Large intestine (tissue), 3 donors: ENCODE data around the gene FANK1. TPM values are rescaled to one million over a fixed set of nuclear protein-coding genes. Genes with fewer than 3 reads are reported as not detected.
"Not testable (repeated sequence)": the region's sequence is repeated elsewhere in the genome, so short reads cannot be mapped to it uniquely, and the experiment has no call there.

Experiments
- DNase-seq, 2 donors: peaks; one replicate each; pipeline versions ENCODE4 v3.0.0 to v3.0.0-alpha.2; 2013
- H3K27ac ChIP-seq: one replicate; pipeline ENCODE4 v1.5.1; 2013; ENCODE audit warnings: low read length
- H3K27me3 ChIP-seq: 2 replicates; pipeline ENCODE4 v1.6.1; 2013; ENCODE audit warnings: low read length; ENCODE audit not compliant: control insufficient read depth, insufficient read depth
- H3K36me3 ChIP-seq: 2 replicates; pipeline ENCODE4 v1.6.1; 2013; ENCODE audit warnings: low read length; ENCODE audit not compliant: control insufficient read depth, insufficient read depth
- H3K4me1 ChIP-seq: one replicate; pipeline ENCODE4 v1.6.1; 2013; ENCODE audit warnings: low read length; ENCODE audit not compliant: control insufficient read depth, insufficient read depth
- H3K4me3 ChIP-seq: one replicate; pipeline ENCODE4 v1.5.1; 2013; ENCODE audit warnings: low read length
- H3K9me3 ChIP-seq: one replicate; pipeline ENCODE4 v1.6.1; 2013; ENCODE audit warnings: mild to moderate bottlenecking, low read depth, low read length, moderate library complexity; ENCODE audit not compliant: control insufficient read depth
- WGBS: methylation state at CpG from one replicate; pipeline ENCODE4 v1.1.5; 2013; ENCODE audit warnings: low lambda C conversion rate; ENCODE audit not compliant: insufficient coverage; 5-methylcytosine and 5-hydroxymethylcytosine counted together
- polyA plus RNA-seq: library from polyadenylated mRNA; unstranded; fragments of 120-200 nt; gene quantifications from one replicate; pipeline ENCODE4 v1.2.1, GENCODE V29; 2013

FANK1 gene
- polyA plus RNA-seq, 1 donor, result 5.0 TPM

- no peak overlapping the region for H3K4me3 ChIP-seq
- DNase-seq, result no peak
- no peaks in the 10 kb centered on the region for H3K27me3 ChIP-seq
- no CpG with 5 or more reads among the region's 10 CpGs for WGBS
- H3K36me3 ChIP-seq, result no peaks in the 10 kb centered on the region
- H3K4me1 ChIP-seq, result peaks cover 8% of the 10 kb centered on the region
- no peak overlapping the region for H3K27ac ChIP-seq
- H3K9me3 ChIP-seq, result no peaks in the 10 kb centered on the region
These were observed 146.5 kb downstream of the FANK1 start for GRCh38 chr10:126042906-126043305.

- H3K4me3 ChIP-seq, result no peak overlapping the region
- no peaks in the 10 kb centered on the region for H3K9me3 ChIP-seq
- DNase-seq, result no peak
- no peak overlapping the region for H3K27ac ChIP-seq
- no peaks in the 10 kb centered on the region for H3K27me3 ChIP-seq
- H3K36me3 ChIP-seq, result no peaks in the 10 kb centered on the region
- peaks cover 8% of the 10 kb centered on the region for H3K4me1 ChIP-seq
- no CpG with 5 or more reads among the region's 10 CpGs for WGBS
These were observed 147.0 kb downstream of the FANK1 start for GRCh38 chr10:126043389-126043788.

- no CpG with 5 or more reads among the region's 3 CpGs for WGBS
- Histone ChIP-seq H3K9me3 (no peaks in the 10 kb centered on the region), H3K27ac (no peak overlapping the region), H3K4me1 (peaks cover 8% of the 10 kb centered on the region), H3K36me3 (no peaks in the 10 kb centered on the region), H3K27me3 (no peaks in the 10 kb centered on the region), H3K4me3 (no peak overlapping the region)
- DNase-seq, result no peak
These were observed 149.5 kb downstream of the FANK1 start for GRCh38 chr10:126045861-126046260.

- WGBS, result no CpG with 5 or more reads among the region's 5 CpGs
These were observed 150.5 kb downstream of the FANK1 start for GRCh38 chr10:126046831-126047230.

GRCh38 chr10:126047749-126048148, 151.4 kb downstream of the FANK1 start:
- not testable (repeated sequence) for H3K4me1 ChIP-seq, H3K27me3 ChIP-seq, H3K4me3 ChIP-seq, H3K9me3 ChIP-seq, H3K27ac ChIP-seq, DNase-seq, H3K36me3 ChIP-seq
- WGBS, result no CpG with 5 or more reads among the region's 1 CpG

More at GRCh38 chr10:126046831-126047230, 150.5 kb downstream of the FANK1 start:
- Histone ChIP-seq H3K36me3 (no peaks in the 10 kb centered on the region), H3K4me1 (peaks cover 4% of the 10 kb centered on the region), H3K4me3 (no peak overlapping the region), H3K27ac (no peak overlapping the region), H3K27me3 (no peaks in the 10 kb centered on the region), H3K9me3 (no peaks in the 10 kb centered on the region)
- no peak for DNase-seq

GRCh38 chr10:126049759-126050700, 153.7 kb downstream of the FANK1 start:
- H3K27ac ChIP-seq, result no peak overlapping the region
- no peaks in the 10 kb centered on the region for H3K4me1 ChIP-seq
- no peak for DNase-seq
- no peaks in the 10 kb centered on the region for H3K9me3 ChIP-seq
- no peaks in the 10 kb centered on the region for H3K27me3 ChIP-seq
- H3K4me3 ChIP-seq, result no peak overlapping the region
- no CpG with 5 or more reads among the region's 13 CpGs for whole genome bisulfite sequencing
- no peaks in the 10 kb centered on the region for H3K36me3 ChIP-seq

GRCh38 chr10:126052171-126052570, 155.8 kb downstream of the FANK1 start:
- H3K27me3 ChIP-seq, result no peaks in the 10 kb centered on the region
- H3K27ac ChIP-seq, result no peak overlapping the region
- no peaks in the 10 kb centered on the region for H3K36me3 ChIP-seq
- no peaks in the 10 kb centered on the region for H3K9me3 ChIP-seq
- H3K4me1 ChIP-seq, result no peaks in the 10 kb centered on the region
- no peak overlapping the region for H3K4me3 ChIP-seq
- no CpG with 5 or more reads among the region's 2 CpGs for WGBS
- no peak for DNase-seq

GRCh38 chr10:126054191-126054590, 157.8 kb downstream of the FANK1 start:
- Histone ChIP-seq H3K4me1 (no peaks in the 10 kb centered on the region), H3K36me3 (no peaks in the 10 kb centered on the region), H3K4me3 (no peak overlapping the region), H3K27ac (no peak overlapping the region), H3K27me3 (peaks cover 9% of the 10 kb centered on the region), H3K9me3 (no peaks in the 10 kb centered on the region)
- WGBS, result no CpG with 5 or more reads among the region's 6 CpGs
- no peak for DNase-seq

GRCh38 chr10:126057494-126057893, 161.1 kb downstream of the FANK1 start:
- no peak overlapping the region for H3K4me3 ChIP-seq

GRCh38 chr10:126058104-126058503, 161.7 kb downstream of the FANK1 start:
- H3K27me3 ChIP-seq, result peaks cover 18% of the 10 kb centered on the region
- no peaks in the 10 kb centered on the region for H3K9me3 ChIP-seq
- H3K4me3 ChIP-seq, result no peak overlapping the region
- H3K27ac ChIP-seq, result no peak overlapping the region
- no peak for DNase-seq
- WGBS, result no CpG with 5 or more reads among the region's 6 CpGs
- H3K4me1 ChIP-seq, result no peaks in the 10 kb centered on the region
- no peaks in the 10 kb centered on the region for H3K36me3 ChIP-seq

More at GRCh38 chr10:126057494-126057893, 161.1 kb downstream of the FANK1 start:
- Histone ChIP-seq H3K4me1 (no peaks in the 10 kb centered on the region), H3K27me3 (peaks cover 18% of the 10 kb centered on the region), H3K27ac (no peak overlapping the region), H3K9me3 (no peaks in the 10 kb centered on the region), H3K36me3 (no peaks in the 10 kb centered on the region)
- no peak for DNase-seq
- no CpG with 5 or more reads among the region's 8 CpGs for WGBS

GRCh38 chr10:126058507-126058906, 162.1 kb downstream of the FANK1 start:
- Histone ChIP-seq H3K4me1 (no peaks in the 10 kb centered on the region), H3K4me3 (no peak overlapping the region), H3K27ac (no peak overlapping the region), H3K27me3 (peaks cover 18% of the 10 kb centered on the region), H3K36me3 (no peaks in the 10 kb centered on the region), H3K9me3 (no peaks in the 10 kb centered on the region)
- DNase-seq, result no peak
- WGBS, result no CpG with 5 or more reads among the region's 9 CpGs
